ENCODE measurements around the gene TMEM201.
A peak's percentile ranks its signal among the peaks of the same experiment; 100 is the strongest.

The TMEM201 gene

GRCh38 chr1:9573723-9574122 lies 15.0 kb upstream of the TMEM201 start:
- H3K4me3 ChIP-seq (ENCODE audit: low read depth, low read length): no peak overlapping the region
- CTCF ChIA-PET: interaction anchor here (0.7 to 4.6 kb wide), 12 partner anchors 10 to 347 kb away, joined by 3 to 49 read pairs (median 3); no protein-coding TSS in a partner anchor
- no peak overlapping the region for H3K27ac ChIP-seq (ENCODE audit: extremely low read depth, low read depth, low read length)
- no peaks in the 10 kb centered on the region for H3K4me1 ChIP-seq (ENCODE audit: control insufficient read depth, insufficient read depth, low read length)
- POLR2A ChIA-PET: no interaction called here
- no peaks in the 10 kb centered on the region for H3K9me3 ChIP-seq (ENCODE audit: control insufficient read depth, insufficient read depth, low read depth, low read length)
- TF ChIP-seq ZNF529 (tag by site-specific recombination; IDR thresholded peaks at IDR 0.05; ENCODE audit: insufficient replicate concordance) (no peak), ZNF654 (tag by site-specific recombination; IDR thresholded peaks at IDR 0.05; ENCODE audit: low read depth) (peak; percentile 64), ZNF837 (tag by site-specific recombination; IDR thresholded peaks at IDR 0.05) (no peak), OVOL3 (tag by site-specific recombination; IDR thresholded peaks at IDR 0.05) (no peak), ZNF214 (tag by site-specific recombination; IDR thresholded peaks at IDR 0.05; ENCODE audit: borderline replicate concordance) (no peak), KLF8 (tag by site-specific recombination; IDR thresholded peaks at IDR 0.05) (no peak), OSR2 (tag by site-specific recombination; IDR thresholded peaks at IDR 0.05) (no peak), ZNF776 (tag by site-specific recombination; IDR thresholded peaks at IDR 0.05; ENCODE audit: borderline replicate concordance) (no peak), ZNF292 (tag by site-specific recombination; IDR thresholded peaks at IDR 0.05; ENCODE audit: borderline replicate concordance, low read depth) (no peak), ZNF324 (tag by site-specific recombination; IDR thresholded peaks at IDR 0.05) (no peak), ZNF571 (tag by site-specific recombination; IDR thresholded peaks at IDR 0.05) (no peak), WT1 (tag by site-specific recombination; IDR thresholded peaks at IDR 0.05) (no peak), KLF1 (tag by site-specific recombination; IDR thresholded peaks at IDR 0.05) (no peak), ZFP3 (tag by site-specific recombination; IDR thresholded peaks at IDR 0.05; ENCODE audit: low read depth) (no peak), ZNF10 (tag by site-specific recombination; IDR thresholded peaks at IDR 0.05) (no peak), ZNF843 (tag by site-specific recombination; IDR thresholded peaks at IDR 0.05) (no peak), ZNF121 (tag by site-specific recombination; IDR thresholded peaks at IDR 0.05) (no peak), ZBTB8A (tag by site-specific recombination; IDR thresholded peaks at IDR 0.05) (no peak), ZEB2 (tag by site-specific recombination; IDR thresholded peaks at IDR 0.05) (no peak), ZNF391 (tag by site-specific recombination; IDR thresholded peaks at IDR 0.05; ENCODE audit: borderline replicate concordance, low read depth) (no peak), ZNF416 (tag by site-specific recombination; IDR thresholded peaks at IDR 0.05) (no peak)
- TF ChIP-seq, protein P1, sequence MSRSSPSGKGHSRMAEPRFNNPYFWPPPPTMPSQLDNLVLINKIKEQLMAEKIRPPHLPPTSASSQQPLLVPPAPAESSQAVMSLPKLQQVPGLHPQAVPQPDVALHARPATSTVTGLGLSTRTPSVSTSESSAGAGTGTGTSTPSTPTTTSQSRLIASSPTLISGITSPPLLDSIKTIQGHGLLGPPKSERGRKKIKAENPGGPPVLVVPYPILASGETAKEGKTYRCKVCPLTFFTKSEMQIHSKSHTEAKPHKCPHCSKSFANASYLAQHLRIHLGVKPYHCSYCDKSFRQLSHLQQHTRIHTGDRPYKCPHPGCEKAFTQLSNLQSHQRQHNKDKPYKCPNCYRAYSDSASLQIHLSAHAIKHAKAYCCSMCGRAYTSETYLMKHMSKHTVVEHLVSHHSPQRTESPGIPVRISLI (tag by site-specific recombination; IDR thresholded peaks at IDR 0.05): peak; percentile 74
- TF ChIP-seq, protein P2, sequence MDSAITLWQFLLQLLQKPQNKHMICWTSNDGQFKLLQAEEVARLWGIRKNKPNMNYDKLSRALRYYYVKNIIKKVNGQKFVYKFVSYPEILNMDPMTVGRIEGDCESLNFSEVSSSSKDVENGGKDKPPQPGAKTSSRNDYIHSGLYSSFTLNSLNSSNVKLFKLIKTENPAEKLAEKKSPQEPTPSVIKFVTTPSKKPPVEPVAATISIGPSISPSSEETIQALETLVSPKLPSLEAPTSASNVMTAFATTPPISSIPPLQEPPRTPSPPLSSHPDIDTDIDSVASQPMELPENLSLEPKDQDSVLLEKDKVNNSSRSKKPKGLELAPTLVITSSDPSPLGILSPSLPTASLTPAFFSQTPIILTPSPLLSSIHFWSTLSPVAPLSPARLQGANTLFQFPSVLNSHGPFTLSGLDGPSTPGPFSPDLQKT (IDR thresholded peaks at IDR 0.05; ENCODE audit: borderline replicate concordance, low read depth, low read length): no peak
- TF ChIP-seq, protein P3, sequence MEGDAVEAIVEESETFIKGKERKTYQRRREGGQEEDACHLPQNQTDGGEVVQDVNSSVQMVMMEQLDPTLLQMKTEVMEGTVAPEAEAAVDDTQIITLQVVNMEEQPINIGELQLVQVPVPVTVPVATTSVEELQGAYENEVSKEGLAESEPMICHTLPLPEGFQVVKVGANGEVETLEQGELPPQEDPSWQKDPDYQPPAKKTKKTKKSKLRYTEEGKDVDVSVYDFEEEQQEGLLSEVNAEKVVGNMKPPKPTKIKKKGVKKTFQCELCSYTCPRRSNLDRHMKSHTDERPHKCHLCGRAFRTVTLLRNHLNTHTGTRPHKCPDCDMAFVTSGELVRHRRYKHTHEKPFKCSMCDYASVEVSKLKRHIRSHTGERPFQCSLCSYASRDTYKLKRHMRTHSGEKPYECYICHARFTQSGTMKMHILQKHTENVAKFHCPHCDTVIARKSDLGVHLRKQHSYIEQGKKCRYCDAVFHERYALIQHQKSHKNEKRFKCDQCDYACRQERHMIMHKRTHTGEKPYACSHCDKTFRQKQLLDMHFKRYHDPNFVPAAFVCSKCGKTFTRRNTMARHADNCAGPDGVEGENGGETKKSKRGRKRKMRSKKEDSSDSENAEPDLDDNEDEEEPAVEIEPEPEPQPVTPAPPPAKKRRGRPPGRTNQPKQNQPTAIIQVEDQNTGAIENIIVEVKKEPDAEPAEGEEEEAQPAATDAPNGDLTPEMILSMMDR (tag by site-specific recombination; IDR thresholded peaks at IDR 0.05): peak; percentile 71
- TF ChIP-seq, protein P4, sequence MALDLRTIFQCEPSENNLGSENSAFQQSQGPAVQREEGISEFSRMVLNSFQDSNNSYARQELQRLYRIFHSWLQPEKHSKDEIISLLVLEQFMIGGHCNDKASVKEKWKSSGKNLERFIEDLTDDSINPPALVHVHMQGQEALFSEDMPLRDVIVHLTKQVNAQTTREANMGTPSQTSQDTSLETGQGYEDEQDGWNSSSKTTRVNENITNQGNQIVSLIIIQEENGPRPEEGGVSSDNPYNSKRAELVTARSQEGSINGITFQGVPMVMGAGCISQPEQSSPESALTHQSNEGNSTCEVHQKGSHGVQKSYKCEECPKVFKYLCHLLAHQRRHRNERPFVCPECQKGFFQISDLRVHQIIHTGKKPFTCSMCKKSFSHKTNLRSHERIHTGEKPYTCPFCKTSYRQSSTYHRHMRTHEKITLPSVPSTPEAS (tag by site-specific recombination; IDR thresholded peaks at IDR 0.05): no peak
- peaks cover 11 to 40% of the 10 kb centered on the region in 2 experiments; a peak in 2 of 3 replicates for H3K36me3 ChIP-seq (ENCODE audit: control insufficient read depth in 2 of 2, insufficient read depth in 1 of 2, low read length in 2 of 2)
